HCT116 (cell line): Measurements from ENCODE around the gene SRPK2.

Experiments
- CTCF ChIP-seq, 3 experiments: fragments of 200-600 bp in 1 of 3; sonication (generic) in 1 of 3; IDR thresholded peaks in 2 of 3; conservative IDR thresholded peaks in 1 of 3; 2 replicates each; pipeline ENCODE4 v1.5.1; 2012 to 2017; ENCODE audit warnings: low read depth in 2 of 3, low read length in 2 of 3, antibody characterized with exemption in 1 of 3, borderline replicate concordance in 1 of 3, control low read depth in 1 of 3, mild to moderate bottlenecking in 1 of 3, mixed read lengths in 1 of 3, mixed run types in 1 of 3, moderate library complexity in 1 of 3; ENCODE audit not compliant: insufficient read depth in 1 of 3
- EZH2 ChIP-seq: fragments of 200-600 bp; sonication (generic); IDR thresholded peaks from 2 replicates; pipeline ENCODE4 v1.6.1; 2017; ENCODE audit warnings: antibody characterized with exemption, mixed run types
- POLR2A ChIP-seq: IDR thresholded peaks from 2 replicates; pipeline ENCODE4 v1.7.0; 2011; ENCODE audit warnings: borderline replicate concordance; ENCODE audit not compliant: insufficient read depth, insufficient read length; ENCODE audit errors: extremely low read depth
- RAD21 ChIP-seq: IDR thresholded peaks from 2 replicates; pipeline ENCODE4 v1.6.1; 2012; ENCODE audit warnings: low read depth, mild to moderate bottlenecking
- REST ChIP-seq: IDR thresholded peaks from 2 replicates; pipeline ENCODE4 v1.6.1; 2012; ENCODE audit warnings: low read depth
- SP1 ChIP-seq: IDR thresholded peaks from 2 replicates; pipeline ENCODE4 v1.6.1; 2012; ENCODE audit warnings: low read depth
- SRF ChIP-seq: IDR thresholded peaks from 2 replicates; pipeline ENCODE4 v1.6.1; 2012; ENCODE audit warnings: low read depth
- YY1 ChIP-seq: IDR thresholded peaks from 2 replicates; pipeline ENCODE4 v1.6.1; 2011; ENCODE audit warnings: low read length, low read depth, moderate library complexity, mild to moderate bottlenecking; ENCODE audit not compliant: insufficient replicate concordance; ENCODE audit errors: extremely low read depth
- ZNF274 ChIP-seq: fragments of 200-500 bp; sonication (Bioruptor generic); IDR thresholded peaks from 2 replicates; pipeline ENCODE4 v1.6.1; 2014; ENCODE audit warnings: mild to moderate bottlenecking, low read depth, low read length, inconsistent platforms

GRCh38 chr7:105306298-105306748 lies 82.4 kb downstream of the SRPK2 start:
- TF ChIP-seq POLR2A (no peak), EZH2 (no peak), RAD21 (no peak), YY1 (no peak), CTCF (IDR thresholded peaks at IDR 0.05 in 2 of 3, conservative IDR thresholded peaks at IDR 0.05 in 1 of 3; ENCODE audit: borderline replicate concordance in 1 of 3, insufficient read depth in 1 of 3, low read depth in 2 of 3, low read length in 2 of 3) (no peak), SP1 (no peak), REST (no peak), ZNF274 (no peak), SRF (no peak)
